Fibroblast of peridontal ligament (primary cell): ENCODE data around the gene SSR3.

Source experiments
- DNase-seq: peaks from one replicate; pipeline ENCODE4 v3.0.0-alpha.2; 2010; ENCODE audit errors: extremely low read depth

SSR3 gene

DNA sequence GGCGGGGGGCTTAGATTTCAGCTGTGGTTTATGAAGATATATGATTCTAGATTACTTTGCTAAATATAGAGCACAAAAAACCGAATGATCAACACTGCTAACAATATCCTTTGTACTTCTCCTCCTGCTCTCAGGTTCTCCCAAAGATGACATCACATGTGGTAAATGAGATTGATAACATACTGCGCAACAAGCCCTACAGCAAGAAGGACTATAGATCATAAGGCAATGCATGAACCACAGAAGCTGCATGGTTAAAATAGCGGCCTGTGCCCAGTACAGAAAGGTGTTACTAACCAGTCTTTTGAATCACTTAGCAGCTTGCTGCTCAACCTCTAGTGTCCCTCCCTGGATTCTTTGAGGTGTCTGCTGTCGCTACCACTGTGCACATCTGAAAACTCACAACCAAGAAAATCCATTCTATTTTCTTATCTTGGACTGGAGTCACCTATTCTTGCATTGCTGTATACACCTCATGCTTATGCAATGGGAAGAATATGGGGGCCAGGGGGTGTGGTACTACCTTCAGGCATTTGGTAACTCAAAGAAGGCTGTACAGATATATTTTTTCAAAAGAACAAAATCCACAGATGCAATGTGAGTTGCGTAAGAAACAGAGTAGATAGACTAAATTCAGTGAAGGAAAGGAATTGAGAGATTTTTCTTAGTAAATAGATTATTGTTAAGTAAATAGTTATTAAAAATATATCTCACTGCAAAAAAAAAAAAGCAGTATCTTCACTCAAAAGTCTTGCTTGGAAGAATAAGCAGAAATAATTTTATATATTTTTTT lies 18.2 kb downstream of the SSR3 start:
- DNase-seq, result no peak

DNA sequence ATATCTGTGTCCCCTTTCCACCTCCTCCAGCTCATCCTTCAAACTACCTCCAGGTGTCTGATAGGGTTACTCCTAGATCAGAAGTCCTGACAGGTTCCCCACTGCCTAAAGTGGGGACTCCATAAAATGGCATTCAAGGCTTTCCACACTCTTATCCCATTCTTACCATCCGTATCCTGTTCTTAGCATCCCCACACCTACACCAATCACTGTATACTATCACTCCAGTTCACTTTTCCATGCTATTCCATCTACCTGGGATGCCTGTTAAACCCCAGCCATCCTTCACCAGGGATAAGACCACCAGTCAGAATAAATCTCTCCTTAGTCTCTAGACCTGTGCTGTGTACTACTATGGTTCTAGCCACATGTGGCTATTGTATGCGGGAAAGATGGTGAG lies 19.1 kb downstream of the SSR3 start:
- DNase-seq, result no peak

DNA sequence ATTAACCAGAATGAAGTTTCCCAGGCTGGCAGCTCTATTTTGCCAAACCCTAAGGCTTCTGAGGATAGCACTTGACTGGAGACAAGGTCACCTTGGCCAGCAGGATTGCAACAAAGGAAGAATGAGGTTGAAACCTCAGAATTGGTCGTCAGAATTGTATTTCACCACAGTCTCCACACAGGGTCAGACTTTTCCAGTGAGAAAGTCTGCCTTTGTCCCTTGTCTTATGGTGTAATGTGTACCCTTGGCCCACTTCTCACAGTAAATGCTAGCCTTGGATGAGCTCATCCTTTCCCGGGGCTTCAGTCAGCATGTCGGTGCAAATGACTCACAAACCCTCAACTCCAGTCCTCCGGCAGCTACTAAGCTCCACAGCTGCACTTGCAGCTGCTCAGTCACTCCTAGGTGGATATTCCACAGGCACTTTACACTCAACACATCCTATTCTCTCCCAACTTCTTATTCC lies 19.7 kb downstream of the SSR3 start:
- peak; percentile 99 for DNase-seq

DNA sequence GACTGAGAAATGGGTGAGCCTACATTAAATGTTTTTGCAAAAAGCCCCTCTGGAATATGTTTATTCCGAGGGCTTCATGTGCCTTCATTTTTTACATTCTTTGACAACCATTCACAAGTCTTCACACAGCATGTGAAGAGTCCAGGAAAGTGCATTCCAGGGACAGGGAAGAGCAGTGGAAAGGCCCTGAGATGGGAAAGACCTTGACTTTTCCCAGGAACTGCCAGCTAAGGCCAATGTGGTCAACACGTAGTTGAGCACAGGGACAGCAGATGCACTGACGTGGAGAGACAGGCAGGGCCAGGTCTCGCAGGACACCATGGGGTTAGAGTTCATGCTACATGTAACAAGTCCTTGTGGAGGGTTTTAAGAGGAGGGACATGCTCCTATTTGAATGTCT lies 21.7 kb downstream of the SSR3 start:
- DNase-seq, result peak; percentile 28

DNA sequence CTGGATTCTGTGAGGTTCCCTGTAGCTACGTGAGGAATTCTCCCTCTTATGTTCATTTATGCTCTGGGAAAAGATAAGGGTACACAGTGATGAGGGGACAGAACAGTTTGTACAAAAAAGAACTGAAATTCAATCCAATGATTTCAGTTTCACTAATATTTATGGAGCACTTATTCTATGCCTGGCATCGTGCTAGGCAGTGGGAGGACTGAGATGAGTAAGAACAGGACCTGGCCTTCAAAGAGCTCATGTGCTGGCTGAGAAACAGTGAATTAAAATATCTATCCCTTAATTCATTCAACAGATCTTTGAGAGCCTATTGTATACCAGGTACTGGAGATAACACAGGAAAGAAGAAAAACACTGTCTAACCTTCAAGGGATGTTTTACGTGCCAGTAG lies 22.2 kb downstream of the SSR3 start:
- DNase-seq, result no peak

DNA sequence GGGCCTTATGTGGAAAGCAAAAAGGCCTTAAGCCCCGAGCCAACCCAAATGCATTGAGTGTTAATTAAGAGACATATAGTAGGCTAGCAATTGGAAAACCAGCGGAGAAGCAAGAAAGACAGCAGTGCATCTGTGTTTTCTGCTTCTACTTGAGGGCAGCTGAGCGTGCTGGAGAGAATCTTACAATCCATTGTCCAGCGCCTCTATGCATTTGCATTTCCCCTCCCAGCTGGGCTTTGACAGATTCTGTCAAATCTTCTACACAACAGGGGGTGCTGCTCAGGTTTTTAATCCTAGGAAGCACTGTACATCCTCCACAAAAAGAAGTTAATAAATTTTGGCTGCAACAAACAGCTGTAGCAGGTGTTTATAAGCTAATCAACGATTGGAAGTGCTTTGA lies 23.9 kb downstream of the SSR3 start:
- no peak for DNase-seq

DNA sequence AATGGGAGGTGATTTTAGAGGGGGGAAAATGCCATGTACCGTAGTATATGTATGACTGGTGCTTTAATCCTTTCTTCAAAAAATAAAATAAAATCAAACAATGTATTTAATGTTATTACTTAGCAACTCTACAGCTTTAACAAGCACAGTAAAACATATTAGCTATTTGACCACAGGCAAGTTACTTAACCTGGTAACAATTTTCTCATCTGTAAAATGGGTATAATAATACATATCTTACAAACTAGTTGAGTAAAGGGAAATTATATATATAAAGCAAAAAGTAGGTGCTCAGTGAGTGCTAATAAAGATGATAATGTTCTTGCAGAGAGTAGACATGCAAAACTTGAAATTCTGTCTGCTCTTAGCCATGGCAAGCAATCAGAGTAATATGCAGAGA lies 27.9 kb downstream of the SSR3 start:
- DNase-seq, result no peak

DNA sequence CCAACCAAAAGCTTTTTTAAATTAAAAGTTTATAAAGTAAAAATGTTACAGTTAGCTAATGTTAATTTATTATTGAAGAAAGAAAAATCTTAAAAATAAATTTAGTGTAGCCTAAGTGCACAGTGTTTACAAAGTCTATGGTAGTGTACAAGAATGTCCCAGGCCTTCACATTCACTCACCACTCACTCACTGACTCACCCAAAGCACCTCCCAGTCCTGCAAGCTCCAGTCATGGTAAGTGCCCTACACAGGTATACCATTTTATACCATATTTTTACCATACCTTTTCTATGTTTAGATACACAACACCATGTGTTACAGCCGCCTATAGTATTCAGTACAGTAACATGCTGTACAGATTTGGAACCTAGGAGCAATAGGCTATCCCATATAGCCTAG lies 29.1 kb downstream of the SSR3 start:
- DNase-seq, result no peak

DNA sequence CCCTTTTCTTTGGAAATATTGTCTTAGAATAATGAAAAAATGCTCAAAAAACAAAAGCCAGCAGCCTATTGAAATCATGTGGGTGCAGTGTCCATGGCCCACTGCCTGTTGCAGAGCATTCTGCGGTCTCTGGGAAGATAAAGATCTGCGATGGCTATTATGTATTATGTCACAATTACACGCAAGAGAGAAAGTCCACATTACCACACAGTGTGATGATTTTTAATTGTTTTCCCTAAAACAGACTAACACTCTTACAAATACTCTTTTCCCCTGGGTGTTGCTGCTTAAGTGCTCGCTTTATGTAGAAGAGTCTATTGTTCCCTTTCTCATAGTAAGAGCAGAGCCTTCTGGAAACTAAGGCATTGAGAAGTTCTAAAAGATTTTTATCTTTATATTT lies 32.2 kb downstream of the SSR3 start:
- no peak for DNase-seq

DNA sequence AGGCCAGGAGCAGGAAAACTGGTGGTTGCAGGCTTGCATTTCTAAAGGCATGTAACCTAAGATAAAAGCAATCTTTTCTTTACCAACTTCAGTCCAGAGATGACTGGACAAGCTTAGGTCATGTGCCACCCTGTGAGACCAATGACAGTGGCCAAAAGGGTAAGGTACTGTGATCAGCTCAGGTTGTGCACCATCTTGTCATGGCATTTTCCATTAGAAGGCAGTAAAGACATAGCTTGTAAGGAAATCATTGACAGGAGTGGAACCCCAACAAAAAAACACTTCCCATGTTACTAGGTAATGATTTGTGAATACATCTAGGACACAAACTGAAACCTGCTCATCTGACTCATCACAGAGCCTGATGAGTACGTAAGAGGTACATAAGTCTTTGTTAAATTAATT lies 35.2 kb downstream of the SSR3 start:
- DNase-seq, result no peak

DNA sequence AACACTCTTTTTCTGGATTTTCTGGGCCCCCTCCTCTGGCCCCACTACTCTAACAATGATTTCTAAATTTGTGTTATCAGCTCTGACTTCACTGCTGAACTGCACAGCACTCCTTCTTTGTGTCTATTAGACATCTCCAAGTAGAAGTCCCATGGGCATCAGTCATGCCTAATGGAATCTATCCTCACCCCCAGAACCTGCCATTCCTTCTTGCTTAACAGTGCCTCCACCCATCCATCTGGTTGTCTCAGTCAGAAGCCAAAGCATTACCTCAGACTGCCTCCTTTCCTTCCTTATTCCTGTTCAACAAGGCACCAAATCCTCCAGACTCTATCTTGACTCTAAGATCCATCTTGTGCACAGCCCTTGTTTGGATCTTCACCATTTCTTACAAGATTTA lies 36.2 kb downstream of the SSR3 start:
- DNase-seq, result no peak

DNA sequence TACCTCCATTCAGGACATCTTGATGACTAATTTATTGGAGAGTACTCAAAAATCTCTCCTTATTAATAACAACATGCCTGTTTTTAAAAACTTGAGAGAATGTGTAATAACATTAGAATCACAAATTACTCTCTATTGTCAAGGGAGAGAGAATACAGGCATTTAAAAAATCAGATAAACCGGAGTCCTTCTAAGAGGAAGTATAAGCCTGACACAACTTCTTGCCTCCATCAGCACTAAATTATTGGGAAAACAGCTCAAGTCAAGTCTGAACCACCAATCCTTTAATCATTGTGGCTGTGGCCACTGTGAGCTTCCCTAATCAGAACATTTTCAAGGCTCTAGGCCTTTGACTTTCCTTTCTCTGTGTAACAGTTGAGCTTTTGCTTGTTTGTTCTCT lies 38.0 kb downstream of the SSR3 start:
- DNase-seq, result no peak

DNA sequence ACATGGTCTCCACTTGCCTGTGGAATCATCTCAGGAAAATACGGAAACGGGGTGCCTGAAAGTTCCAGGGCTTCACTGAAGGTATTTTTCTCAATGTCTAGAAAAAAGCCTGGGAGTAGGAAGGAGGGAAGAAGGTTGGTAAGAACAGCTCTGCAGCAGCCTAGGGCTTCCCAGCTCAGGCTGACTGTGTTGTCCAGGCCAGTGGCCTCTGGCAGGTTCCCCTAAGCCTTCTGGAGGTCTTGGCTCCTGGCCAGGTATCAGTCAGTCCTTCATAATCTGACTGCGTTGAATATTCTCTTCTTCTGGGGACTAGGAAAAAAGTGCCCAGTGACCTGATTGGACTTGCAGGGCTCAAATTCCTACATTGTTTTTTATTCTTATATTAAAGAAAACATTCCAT lies 38.6 kb downstream of the SSR3 start:
- no peak for DNase-seq

DNA sequence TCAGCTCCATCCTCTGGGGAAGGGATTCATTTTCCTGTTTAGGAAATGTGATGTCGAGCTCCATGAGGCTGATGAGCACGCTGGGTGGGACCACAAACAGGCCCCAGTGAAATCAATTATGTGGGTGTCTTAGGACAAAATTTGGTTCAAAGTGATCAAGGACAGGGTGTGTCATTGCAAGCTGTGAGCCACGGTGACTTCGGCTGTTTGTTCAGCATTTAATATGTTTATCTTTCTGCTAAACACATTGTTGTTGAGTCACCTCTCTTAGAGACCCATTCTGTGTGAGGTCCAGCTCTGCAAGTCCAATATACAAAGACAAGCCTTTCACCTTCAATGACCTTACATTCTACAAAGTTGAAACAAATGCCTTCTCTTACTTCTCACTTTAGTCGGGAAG lies 41.3 kb downstream of the SSR3 start:
- DNase-seq, result no peak

DNA sequence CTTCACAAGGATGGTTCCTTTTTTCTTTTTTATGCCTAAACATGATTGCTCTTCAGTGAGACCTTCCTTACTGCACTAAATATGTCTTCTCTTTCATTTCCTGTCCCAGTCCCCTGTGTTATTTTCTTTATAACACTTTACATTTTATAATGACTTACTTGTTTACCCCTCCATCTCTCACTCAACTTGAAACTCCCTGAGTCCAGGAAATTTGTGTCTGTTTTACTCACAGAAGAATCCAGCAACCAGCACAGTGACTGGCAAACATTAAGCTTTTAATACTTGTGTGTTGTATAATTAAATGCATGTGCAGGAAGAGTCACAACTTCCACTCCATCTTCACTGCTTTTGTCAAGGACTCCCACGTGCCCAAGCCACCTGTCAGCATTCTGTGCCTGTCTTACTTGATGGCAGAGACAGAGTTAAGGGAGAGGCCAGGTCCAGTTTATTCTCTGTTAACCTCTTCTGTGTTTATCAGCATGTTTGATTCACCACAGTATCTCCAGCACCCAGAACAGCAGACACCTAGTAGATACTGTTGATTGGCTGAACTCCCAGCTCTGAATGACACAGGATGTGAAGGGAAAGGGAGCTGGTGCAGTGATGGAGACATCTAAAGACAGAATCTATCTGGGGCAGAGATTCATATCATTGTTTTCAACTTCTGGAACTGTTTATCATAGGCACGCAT lies 42.8 kb downstream of the SSR3 start:
- no peak for DNase-seq

DNA sequence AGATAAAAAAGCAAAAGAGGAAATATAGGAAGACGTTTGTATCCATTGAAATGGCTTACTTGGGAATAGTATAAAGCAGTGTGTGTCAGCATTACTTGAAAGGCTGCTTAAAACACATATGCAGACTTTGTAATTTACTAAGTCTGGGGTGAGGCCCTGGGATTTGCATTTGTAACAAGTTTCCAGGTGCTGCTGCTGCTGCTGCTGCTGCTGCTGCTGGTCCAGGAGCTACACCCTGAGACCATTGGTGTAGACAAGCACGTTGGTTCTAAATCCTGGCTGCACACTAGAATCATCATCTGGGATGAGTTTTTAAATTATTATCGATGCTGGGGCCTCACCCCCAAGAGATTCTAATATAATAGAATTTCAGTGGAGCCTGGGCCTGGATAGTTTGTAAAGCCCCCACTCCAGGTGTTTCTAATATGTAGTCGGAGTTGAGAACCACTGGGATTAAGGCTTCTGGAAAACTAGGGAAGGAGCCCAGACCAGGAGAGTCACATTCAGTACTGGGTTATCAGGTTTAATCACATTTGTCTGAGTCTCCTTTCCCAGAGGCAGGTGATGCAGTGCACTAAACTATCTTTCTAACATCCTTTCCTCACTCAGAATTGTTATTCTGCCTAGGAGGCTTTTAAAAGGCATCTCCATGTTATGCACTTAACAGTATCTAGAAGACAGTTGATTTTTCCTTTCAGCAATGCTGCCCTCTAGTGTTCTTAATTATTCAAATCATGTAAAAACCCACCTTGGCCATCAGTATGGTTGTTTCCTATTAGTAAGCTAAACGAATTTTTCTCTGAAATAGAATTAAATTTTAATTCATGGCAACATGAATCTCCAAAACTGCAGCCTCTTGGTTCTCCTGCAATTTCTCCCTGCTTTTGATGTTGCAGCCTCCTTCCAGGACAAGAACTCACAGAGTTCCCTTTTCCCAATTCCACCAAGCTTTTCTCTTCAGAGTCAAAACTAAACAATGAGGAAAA lies 45.4 kb downstream of the SSR3 start:
- peak; percentile 86 for DNase-seq

DNA sequence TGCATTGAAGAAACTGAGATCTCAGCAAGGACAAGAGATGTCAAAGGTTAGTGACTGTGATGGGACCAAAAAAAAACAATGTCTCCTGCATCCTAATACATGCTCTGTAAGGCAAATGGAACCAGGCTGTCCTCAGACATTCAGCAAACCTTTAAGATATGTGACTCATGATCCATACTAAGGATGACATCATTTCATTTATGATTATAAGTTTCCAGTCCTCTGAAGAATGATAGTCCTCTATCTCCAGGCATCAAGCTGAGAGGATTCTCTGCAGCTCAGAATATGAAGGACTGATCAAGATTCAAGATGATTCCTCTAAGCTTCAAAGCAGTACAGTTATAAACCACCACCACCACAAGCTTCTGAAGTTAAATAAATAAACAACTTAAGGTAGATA lies 47.6 kb downstream of the SSR3 start:
- no peak for DNase-seq

DNA sequence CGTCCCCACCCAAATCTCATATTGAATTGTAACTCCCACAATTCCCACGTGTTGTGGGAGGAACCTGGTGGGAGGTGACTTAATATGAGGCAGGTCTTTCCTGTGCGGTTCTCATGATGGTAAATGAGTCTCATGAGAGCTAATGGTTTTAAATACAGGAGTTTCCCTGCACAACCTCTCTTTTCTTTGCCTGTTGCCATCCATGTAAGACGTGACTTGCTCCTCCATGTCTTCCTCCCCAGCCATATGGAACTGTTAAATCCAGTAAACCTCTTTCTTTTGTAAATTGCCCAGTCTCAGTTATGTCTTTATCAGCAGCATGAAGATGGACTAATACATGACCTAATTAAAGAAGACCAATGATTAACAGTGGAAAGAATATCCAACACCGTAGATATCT lies 56.6 kb downstream of the SSR3 start:
- DNase-seq, result no peak

DNA sequence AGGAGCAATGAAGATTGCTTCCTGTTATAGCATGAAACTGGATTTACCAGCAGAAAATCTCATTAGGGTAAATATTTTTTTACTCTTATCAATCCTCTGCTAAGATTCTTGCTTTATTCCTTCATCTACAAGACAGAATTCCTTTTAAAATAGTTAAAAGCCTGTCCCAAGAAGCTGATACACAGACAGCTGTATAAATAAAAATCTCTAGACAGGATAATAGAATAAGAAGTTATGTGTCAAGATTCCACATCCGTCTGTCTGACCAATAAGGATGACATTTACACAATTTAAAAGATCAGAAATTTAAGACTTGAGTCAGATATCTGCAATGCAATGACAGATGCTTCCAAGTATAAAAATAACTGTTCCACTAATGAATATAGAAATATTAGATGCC lies 57.6 kb downstream of the SSR3 start:
- peak; percentile 42 for DNase-seq

DNA sequence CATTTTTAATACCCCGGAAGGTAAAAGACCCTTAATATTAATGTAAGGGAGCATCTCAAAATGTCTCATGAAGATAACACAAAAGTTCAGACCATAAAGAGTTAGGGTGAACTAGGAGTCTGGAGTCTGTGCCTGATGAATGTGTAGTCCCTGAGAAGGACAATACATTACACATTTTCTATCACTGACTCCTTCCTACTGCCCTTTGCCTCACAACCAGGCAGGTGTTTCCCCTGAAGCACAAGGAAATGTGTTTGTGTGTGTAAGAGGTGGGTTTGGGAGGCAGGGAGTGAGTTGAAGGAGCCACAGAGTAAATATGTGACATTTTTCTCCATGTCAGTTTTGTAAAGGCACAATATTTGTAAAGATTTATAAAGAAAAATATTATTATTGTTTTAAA lies 59.1 kb downstream of the SSR3 start:
- DNase-seq, result no peak

DNA sequence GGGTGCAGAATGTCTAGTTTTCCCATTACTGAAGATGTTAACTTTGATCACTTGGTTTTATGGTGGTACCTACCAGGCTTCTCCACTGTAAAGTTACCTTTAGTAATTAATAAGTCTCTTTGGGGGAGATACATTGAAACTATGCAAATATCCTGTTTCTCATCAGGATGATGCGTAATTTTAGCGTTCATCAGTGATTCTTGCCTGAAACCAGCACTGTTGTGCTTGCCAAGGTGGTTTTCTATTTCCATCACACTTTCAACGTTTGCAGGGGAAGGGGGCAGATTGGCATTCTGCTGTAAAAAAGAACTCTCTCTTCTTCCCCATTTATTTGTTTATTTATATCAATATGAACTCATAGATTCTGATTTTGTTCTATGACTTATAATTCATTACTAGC lies 61.0 kb downstream of the SSR3 start:
- DNase-seq, result no peak

DNA sequence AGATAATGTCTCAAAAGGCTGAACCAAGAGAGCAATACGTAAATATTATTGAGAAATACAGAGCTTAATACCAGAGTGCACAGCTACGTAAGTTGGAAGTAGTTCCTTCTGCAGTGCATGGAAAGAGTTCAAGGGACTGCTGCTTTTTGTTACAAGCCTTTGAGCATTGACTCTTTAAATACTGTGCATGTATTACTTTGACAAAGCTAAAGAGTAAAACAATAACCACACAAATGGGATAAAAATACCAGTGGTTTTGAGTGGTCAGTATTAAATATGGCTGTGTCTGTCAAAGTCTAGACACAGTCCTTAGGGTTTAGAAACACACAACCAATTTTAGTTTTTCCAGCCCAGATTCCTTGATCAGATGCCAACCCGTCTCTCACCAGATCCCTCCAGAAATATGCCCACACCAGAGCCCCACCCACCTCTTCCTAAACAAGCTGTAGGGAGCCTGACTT lies 62.1 kb downstream of the SSR3 start:
- peak; percentile 71 for DNase-seq
